NCI-H1417 (cell line): ENCODE data around the gene CRYGC.

Experiments
- DNase-seq, 3 experiments: peaks; one replicate each; lab custom pipeline; 2025; lab: John Stamatoyannopoulos, UW

The CRYGC gene

GRCh38 chr2:208096080-208096479 is 33.5 kb downstream of the CRYGC start:
- no peak for DNase-seq

- no peak for DNase-seq
Observed at GRCh38 chr2:208093128-208093527, 36.5 kb downstream of the CRYGC start.

GRCh38 chr2:208092093-208092832 is 37.4 kb downstream of the CRYGC start:
- DNase-seq, result no peak

- no peak for DNase-seq
Observed at GRCh38 chr2:208090420-208090819, 39.2 kb downstream of the CRYGC start.

GRCh38 chr2:208086029-208086428 is 43.6 kb downstream of the CRYGC start:
- DNase-seq, result no peak

- DNase-seq, result no peak
Observed at GRCh38 chr2:208083807-208084206, 45.8 kb downstream of the CRYGC start.
